Esophagus (tissue), 2 donors: Measurements from ENCODE around the gene NMD3. TPM values are rescaled to one million over a fixed set of nuclear protein-coding genes. Genes with fewer than 3 reads are reported as not detected.
A peak's percentile ranks its signal among the peaks of the same experiment; 100 is the strongest.

Source experiments
- H3K27ac ChIP-seq, 2 donors: one replicate each; pipeline ENCODE4 v1.5.1; 2013; ENCODE audit warnings: low read depth in 2 of 2, mild to moderate bottlenecking in 2 of 2, inconsistent platforms in 1 of 2, low read length in 1 of 2, moderate library complexity in 1 of 2
- H3K27me3 ChIP-seq, 2 donors: one replicate each; pipeline ENCODE4 v1.6.1; 2013; ENCODE audit warnings: low read length in 2 of 2, control low read depth in 1 of 2, mild to moderate bottlenecking in 1 of 2; ENCODE audit not compliant: insufficient read depth in 2 of 2, control insufficient read depth in 1 of 2
- H3K36me3 ChIP-seq, 2 donors: one replicate each; pipeline ENCODE4 v1.6.1; 2013; ENCODE audit warnings: low read length in 1 of 2; ENCODE audit not compliant: control insufficient read depth in 2 of 2, insufficient read depth in 2 of 2
- H3K4me1 ChIP-seq, 2 donors: one replicate each; pipeline ENCODE4 v1.6.1; 2013; ENCODE audit warnings: low read length in 1 of 2; ENCODE audit not compliant: control insufficient read depth in 2 of 2, insufficient read depth in 2 of 2
- H3K4me3 ChIP-seq, 2 donors: one replicate each; pipeline ENCODE4 v1.5.1; 2013; ENCODE audit warnings: low read length in 2 of 2, mild to moderate bottlenecking in 2 of 2, low read depth in 1 of 2, moderate library complexity in 1 of 2
- H3K9me3 ChIP-seq, 2 donors: one replicate each; pipeline ENCODE4 v1.6.1; 2013; ENCODE audit warnings: mild to moderate bottlenecking in 2 of 2, low read depth in 1 of 2, low read length in 1 of 2, moderate library complexity in 1 of 2; ENCODE audit not compliant: control insufficient read depth in 2 of 2, insufficient read depth in 1 of 2
- WGBS, 2 donors: extraction: QIAGEN DNeasy Blood & Tissue Kit; methylation state at CpG; one replicate each; pipeline ENCODE4 v1.1.7; 2013; 5-methylcytosine and 5-hydroxymethylcytosine counted together
- polyA plus RNA-seq, 2 donors: library from polyadenylated mRNA; stranded (reverse); fragments of 200-250 nt; gene quantifications; one replicate each; pipeline ENCODE4 v1.2.3, GENCODE V29; 2013
- donor health status: healthy with polysubstance abuse.
- donor health status: Bipolar disorder and iron deficiency.

Gene NMD3
- polyA plus RNA-seq, 2 donors = 13.3 to 19.7 TPM

DNA sequence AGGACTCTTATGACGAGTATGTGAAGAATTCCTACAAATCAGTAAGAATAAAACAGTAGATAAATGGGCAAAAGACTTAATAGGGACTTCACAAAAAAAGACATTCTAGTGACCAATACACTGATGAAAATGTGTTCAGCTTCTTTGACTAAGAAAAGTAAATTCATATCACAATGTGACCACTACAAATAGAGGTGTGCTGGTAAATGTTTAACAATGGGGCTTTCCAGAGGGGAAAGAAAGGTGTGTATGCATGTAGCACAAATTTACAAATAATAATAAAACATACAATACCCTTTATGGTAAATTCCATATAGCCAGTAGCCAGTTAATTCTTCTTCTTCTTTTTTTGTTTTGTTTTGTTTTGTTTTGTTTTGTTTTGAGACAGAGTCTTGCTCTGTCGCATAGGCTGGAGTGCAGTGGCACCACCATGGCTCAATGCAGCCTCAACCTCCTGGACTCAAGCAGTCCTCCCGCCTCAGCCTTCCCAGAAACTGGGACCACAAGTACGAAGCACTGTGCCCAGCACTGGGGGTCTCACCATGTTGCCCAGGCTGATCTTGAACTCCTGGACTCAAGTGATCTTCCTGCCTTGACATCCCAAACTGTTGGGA lies 17.5 kb upstream of the NMD3 start:
- Histone ChIP-seq H3K4me1 (no peaks in the 10 kb centered on the region), H3K27me3 (no peaks in the 10 kb centered on the region), H3K4me3 (no peak overlapping the region), H3K9me3 (no peaks in the 10 kb centered on the region), H3K27ac (no peak overlapping the region), H3K36me3 (no peaks in the 10 kb centered on the region)
- 89 to 91% methylated on average over 4 of the region's 4 CpGs for WGBS, 2 donors

DNA sequence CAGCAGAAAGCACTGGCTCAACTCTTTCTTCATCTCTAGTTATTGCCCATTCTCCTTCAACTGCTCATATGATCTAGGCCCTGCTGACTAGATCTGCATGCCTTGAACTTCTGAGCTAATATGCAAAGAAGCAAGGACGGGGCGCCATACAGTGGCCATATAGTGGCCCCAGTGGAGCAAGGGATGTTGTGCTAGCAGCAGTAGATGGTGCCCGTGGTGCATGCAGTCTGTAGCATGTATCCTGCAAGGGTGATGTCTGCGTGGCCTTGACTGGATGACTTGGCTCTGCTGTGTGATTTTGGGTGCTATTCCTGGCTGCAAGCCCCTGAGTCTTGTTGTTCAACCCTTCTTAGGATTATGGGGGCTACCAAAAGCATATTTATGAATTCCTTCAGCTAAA lies 12.2 kb upstream of the NMD3 start:
- Histone ChIP-seq H3K27ac (no peak overlapping the region), H3K36me3 (no peaks in the 10 kb centered on the region), H3K4me1 (no peaks in the 10 kb centered on the region), H3K9me3 (no peaks in the 10 kb centered on the region), H3K4me3 (no peak overlapping the region), H3K27me3 (no peaks in the 10 kb centered on the region)
- WGBS, 2 donors = 86 to 89% methylated on average over 4 of the region's 4 CpGs

DNA sequence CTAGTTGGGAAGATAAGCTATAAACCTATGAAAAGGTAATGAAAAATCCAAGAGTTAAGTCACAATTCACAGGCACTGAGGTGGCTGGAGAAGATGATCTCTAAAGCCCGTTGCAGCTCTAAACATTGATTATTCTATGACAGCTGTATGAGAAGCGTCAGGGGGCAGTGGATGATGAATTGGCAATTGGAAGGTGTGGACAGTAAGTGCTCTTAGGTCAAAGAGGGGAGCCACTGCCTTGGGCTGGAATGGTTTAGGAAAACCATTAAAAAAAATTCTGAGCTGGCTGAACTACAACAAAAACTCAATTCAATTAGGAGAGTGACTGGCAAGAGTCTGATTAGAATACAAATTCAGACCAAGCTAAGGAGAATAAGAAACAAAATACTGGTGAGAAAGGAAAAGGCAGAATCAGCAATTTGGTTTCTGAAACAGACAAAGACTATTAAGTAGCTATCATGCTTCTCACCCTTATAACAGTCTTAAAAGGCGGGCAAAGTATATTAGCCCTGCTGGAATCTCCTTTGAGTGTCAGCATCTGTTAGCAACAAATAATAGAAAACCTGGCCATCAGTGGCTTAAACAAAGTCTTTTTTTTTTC lies 8.8 kb upstream of the NMD3 start:
- Histone ChIP-seq H3K4me3 (no peak overlapping the region), H3K36me3 (no peaks in the 10 kb centered on the region), H3K4me1 (no peaks in the 10 kb centered on the region), H3K27ac (no peak overlapping the region), H3K9me3 (no peaks in the 10 kb centered on the region), H3K27me3 (no peaks in the 10 kb centered on the region)
- WGBS, 2 donors = 74 to 87% methylated on average over 3 of the region's 3 CpGs

DNA sequence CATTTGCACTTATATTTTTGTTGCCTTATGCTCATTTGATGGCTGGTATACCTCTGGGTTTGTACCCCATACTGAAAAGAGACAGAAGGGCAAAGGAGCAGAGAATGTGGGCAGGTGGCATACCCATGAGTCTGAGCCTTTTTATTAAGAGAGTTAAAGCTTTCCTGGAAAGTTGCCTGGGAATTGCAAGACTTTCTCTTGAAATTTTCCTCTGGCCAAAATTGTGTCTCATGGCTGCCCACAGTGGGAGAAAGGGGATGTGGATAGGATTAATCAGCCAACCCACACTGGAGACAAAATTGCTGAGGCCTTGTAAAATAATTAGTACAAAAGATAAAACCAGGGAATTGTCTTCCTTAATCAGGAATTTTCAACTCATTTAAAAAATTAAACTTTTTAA lies 8.2 kb upstream of the NMD3 start:
- no peaks in the 10 kb centered on the region for H3K4me1 ChIP-seq
- no peaks in the 10 kb centered on the region for H3K9me3 ChIP-seq
- no peaks in the 10 kb centered on the region for H3K27me3 ChIP-seq
- no peaks in the 10 kb centered on the region for H3K36me3 ChIP-seq
- no peak overlapping the region for H3K4me3 ChIP-seq
- no peak overlapping the region for H3K27ac ChIP-seq

DNA sequence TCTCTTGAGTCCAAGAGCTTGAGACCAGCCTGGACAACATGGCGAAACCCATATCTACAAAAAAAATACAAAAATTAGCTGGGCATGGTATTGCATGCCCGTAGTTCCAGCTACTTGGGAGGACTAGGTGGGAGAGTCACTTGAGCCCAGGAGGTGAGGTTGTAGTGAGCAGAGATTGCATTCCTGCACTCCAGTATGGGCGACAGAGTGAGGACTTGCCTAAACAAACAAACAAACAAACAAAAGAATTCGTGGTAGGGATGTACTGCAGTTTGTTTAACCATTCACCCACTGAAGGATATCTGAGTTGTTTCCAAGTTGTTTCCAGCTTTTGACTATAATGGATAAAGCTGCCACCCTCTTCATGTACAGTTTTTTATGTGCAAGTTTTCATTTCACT lies 7.5 kb upstream of the NMD3 start:
- Histone ChIP-seq H3K27me3 (no peaks in the 10 kb centered on the region), H3K27ac (no peak overlapping the region), H3K9me3 (no peaks in the 10 kb centered on the region), H3K4me3 (no peak overlapping the region), H3K36me3 (no peaks in the 10 kb centered on the region), H3K4me1 (no peaks in the 10 kb centered on the region)
- 62 to 63% methylated on average over 4 of the region's 4 CpGs for WGBS, 2 donors

DNA sequence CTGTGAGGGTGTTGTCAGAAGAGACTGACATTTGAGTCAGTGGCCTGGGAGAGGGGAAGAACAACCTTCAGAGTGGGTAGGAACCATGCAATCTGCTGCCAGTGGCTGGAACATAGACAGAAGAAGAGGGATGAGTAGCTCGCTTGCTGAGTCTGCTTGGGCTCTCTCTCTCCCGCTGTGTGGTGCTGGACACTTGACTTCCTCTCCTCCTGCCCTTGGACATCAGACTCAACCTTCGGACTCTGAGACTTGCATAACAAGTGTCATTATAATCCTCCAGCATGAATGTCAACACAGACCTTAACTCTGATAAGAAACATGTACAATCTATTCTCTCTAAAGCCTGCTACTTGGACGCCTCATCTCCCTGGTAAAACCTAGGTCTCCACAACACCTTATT lies 5.9 kb upstream of the NMD3 start:
- no peak overlapping the region for H3K27ac ChIP-seq
- WGBS, 2 donors = 84 to 86% methylated on average over 4 of the region's 4 CpGs
- H3K4me1 ChIP-seq = no peaks in the 10 kb centered on the region

DNA sequence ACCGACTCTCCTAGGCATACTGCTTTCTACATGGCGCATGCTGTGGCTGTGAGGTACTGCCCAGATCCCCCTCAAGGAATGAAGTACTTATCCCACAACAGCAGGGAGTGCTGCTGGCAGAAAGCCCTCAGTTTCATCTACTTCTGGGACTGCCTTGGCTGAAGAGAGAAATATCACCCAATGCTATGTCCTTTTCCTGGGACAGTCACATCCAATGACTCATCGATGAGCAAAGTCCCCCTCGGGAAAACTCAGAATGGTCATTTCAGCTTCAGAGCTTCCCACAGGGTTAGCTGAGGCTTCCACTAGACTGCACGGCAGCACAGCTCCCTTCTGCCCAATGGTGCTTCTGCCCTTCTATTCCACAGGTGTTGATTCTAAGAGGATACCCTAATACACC lies 3.6 kb upstream of the NMD3 start:
- Histone ChIP-seq H3K27ac (no peak overlapping the region), H3K4me1 (no peaks in the 10 kb centered on the region), H3K9me3 (no peaks in the 10 kb centered on the region), H3K36me3 (no peaks in the 10 kb centered on the region), H3K27me3 (no peaks in the 10 kb centered on the region), H3K4me3 (no peak overlapping the region)
- 81 to 86% methylated on average over 5 of the region's 5 CpGs for WGBS, 2 donors

More for the DNA sequence above, 5.9 kb upstream of the NMD3 start:
- Histone ChIP-seq H3K36me3 (no peaks in the 10 kb centered on the region), H3K9me3 (no peaks in the 10 kb centered on the region), H3K4me3 (no peak overlapping the region), H3K27me3 (no peaks in the 10 kb centered on the region)

DNA sequence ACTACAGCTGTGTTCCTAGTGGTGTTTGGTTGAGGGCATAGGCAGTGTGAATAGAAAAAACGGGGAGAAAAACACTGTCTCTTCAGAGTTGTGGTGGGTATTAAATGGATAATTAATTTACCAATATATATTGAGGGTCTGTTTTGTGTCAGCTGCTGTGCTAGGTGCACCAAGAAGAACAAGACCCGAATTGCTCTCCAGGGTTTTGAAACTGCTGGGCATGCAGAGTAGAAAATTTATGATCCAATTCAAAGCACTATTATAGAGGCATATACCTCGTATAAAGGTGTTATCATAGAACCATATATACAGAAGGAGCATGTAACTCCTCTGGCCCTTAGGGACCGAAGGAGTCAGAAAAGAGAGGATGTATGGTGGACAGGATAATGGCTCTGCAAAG lies 1.6 kb upstream of the NMD3 start:
- Histone ChIP-seq H3K9me3 (no peaks in the 10 kb centered on the region), H3K4me1 (no peaks in the 10 kb centered on the region), H3K36me3 (no peaks in the 10 kb centered on the region), H3K27me3 (no peaks in the 10 kb centered on the region), H3K4me3 (no peak overlapping the region), H3K27ac (no peak overlapping the region)
- WGBS, 2 donors = 96 to 97% methylated on average over 4 of the region's 4 CpGs

DNA sequence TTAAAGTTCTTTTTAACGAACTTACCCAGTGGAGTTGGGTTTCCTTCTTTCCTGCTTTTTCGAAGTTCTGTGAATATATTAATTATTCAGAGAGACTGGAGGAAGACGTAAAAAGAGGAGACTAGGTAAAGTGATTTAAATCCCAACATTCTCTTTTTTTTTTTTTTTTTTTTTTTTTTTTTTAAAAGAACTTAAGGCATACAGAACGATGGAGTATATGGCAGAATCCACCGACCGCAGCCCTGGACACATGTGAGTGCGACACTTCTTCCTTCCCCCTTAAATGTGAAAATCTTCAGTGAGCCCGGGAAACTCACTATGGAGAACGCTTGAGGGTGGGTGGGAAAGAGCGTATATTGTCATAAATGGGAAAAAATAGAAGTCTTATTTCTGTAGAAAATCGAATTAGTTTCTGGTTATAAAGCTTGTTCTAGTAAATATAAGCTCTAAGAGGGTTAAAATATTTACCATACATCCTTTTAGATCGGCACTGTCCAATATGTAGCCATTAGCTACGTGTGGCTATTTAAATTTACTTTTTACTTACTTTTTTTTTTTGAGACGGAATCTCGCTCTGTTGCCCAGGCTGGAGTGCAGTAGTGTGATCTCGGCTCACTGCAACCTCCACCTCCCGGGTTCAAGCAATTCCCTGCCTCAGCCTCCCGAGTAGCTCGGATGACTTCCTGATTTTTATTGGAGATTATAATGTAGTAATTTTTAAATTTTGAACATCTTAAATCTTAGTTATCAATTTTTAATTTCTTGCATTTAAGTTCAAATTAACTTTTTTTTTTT lies 892 bp downstream of the NMD3 start:
- no peaks in the 10 kb centered on the region for H3K36me3 ChIP-seq
- no peaks in the 10 kb centered on the region for H3K4me1 ChIP-seq
- H3K27me3 ChIP-seq = no peaks in the 10 kb centered on the region
- H3K9me3 ChIP-seq = no peaks in the 10 kb centered on the region
- H3K4me3 ChIP-seq = peak overlapping the region; percentile 89 to 100
- WGBS, 2 donors = 7 to 10% methylated on average over 19 of the region's 19 CpGs
- H3K27ac ChIP-seq = peak overlapping the region; percentile 91 to 94

DNA sequence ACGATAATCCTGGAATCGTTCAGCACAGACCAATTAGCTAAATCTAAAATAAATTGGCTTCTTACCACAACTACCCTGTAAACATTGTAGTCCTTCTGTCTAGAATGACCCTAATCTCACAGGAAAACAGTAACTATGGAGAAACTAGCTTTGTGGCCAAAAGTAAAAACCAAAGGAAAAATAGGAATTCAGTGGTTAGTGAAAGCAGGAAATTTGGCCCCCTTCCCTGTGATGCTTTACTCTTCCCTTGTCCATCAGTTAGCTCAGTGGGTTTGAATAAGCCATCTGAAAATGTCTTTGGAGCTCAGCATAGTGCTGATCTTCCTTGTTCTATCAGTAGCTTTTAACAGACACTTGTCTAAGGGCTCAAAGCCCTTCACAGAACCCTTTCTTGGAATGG lies 1.6 kb downstream of the NMD3 start:
- Histone ChIP-seq H3K4me1 (no peaks in the 10 kb centered on the region), H3K36me3 (no peaks in the 10 kb centered on the region), H3K27me3 (no peaks in the 10 kb centered on the region), H3K9me3 (no peaks in the 10 kb centered on the region), H3K27ac (no peak overlapping the region), H3K4me3 (peak overlapping the region in 1 of 2 donors; percentile 89)
- WGBS, 2 donors = 18% methylated on average over 2 of the region's 2 CpGs
